BLaER1 (cell line): Measurements from ENCODE around the gene CPT1C.

Source experiments
- H3K27ac ChIP-seq: shearing (Covaris generic); formaldehyde crosslinking; 2 replicates; pipeline ENCODE4 v1.8.1; 2022
- H3K27me3 ChIP-seq: shearing (Covaris generic); formaldehyde crosslinking; 2 replicates; pipeline ENCODE4 v1.8.1; 2022
- H3K36me3 ChIP-seq: shearing (Covaris generic); formaldehyde crosslinking; 2 replicates; pipeline ENCODE4 v1.8.1; 2022
- H3K4me1 ChIP-seq: shearing (Covaris generic); formaldehyde crosslinking; 2 replicates; pipeline ENCODE4 v1.8.1; 2022
- H3K4me2 ChIP-seq: shearing (Covaris generic); formaldehyde crosslinking; 2 replicates; pipeline ENCODE4 v1.8.1; 2022
- H3K4me3 ChIP-seq: shearing (Covaris generic); formaldehyde crosslinking; 2 replicates; pipeline ENCODE4 v1.8.1; 2022
- H3K9ac ChIP-seq: shearing (Covaris generic); formaldehyde crosslinking; 2 replicates; pipeline ENCODE4 v1.8.1; 2022
- H3K9me3 ChIP-seq: shearing (Covaris generic); formaldehyde crosslinking; 2 replicates; pipeline ENCODE4 v1.8.1; 2022
- H4K20me1 ChIP-seq: shearing (Covaris generic); formaldehyde crosslinking; 2 replicates; pipeline ENCODE4 v1.8.1; 2022
- Cebpa-rat ChIP-seq: shearing (Covaris generic); IDR thresholded peaks from 2 replicates; pipeline ENCODE4 v1.8.1; 2022

Gene CPT1C

GRCh38 chr19:49680421-49681351, 10.2 kb upstream of the CPT1C start:
- H3K27ac ChIP-seq: peak overlapping the region; percentile 26; the same call in 1 of the 2 replicates
- no peak for TF ChIP-seq Cebpa-rat
- H3K4me3 ChIP-seq: peak overlapping the region; percentile 22; the same call in 1 of the 2 replicates
- H3K9me3 ChIP-seq: no peaks in the 10 kb centered on the region
- peaks cover 81% of the 10 kb centered on the region for H4K20me1 ChIP-seq
- peak overlapping the region; percentile 48; the same call in 1 of the 2 replicates for H3K9ac ChIP-seq
- H3K4me1 ChIP-seq: peaks cover 37% of the 10 kb centered on the region
- peaks cover 49% of the 10 kb centered on the region for H3K36me3 ChIP-seq
- H3K27me3 ChIP-seq: no peaks in the 10 kb centered on the region
- peak overlapping the region; percentile 97 for H3K4me2 ChIP-seq

GRCh38 chr19:49681830-49682229, 9.1 kb upstream of the CPT1C start:
- peaks cover 34% of the 10 kb centered on the region for H3K4me1 ChIP-seq
- no peak overlapping the region for H3K9ac ChIP-seq
- no peak for TF ChIP-seq Cebpa-rat
- H3K36me3 ChIP-seq: peaks cover 58% of the 10 kb centered on the region
- H3K4me2 ChIP-seq: no peak overlapping the region
- no peak overlapping the region for H3K27ac ChIP-seq
- no peaks in the 10 kb centered on the region for H3K27me3 ChIP-seq
- H3K9me3 ChIP-seq: no peaks in the 10 kb centered on the region
- H3K4me3 ChIP-seq: no peak overlapping the region
- H4K20me1 ChIP-seq: peaks cover 90% of the 10 kb centered on the region

- H4K20me1 ChIP-seq: peaks cover 94% of the 10 kb centered on the region
- no peak overlapping the region for H3K27ac ChIP-seq
- no peaks in the 10 kb centered on the region for H3K9me3 ChIP-seq
- no peaks in the 10 kb centered on the region for H3K27me3 ChIP-seq
- no peak for TF ChIP-seq Cebpa-rat
- H3K9ac ChIP-seq: no peak overlapping the region
- no peak overlapping the region for H3K4me2 ChIP-seq
- no peak overlapping the region for H3K4me3 ChIP-seq
- peaks cover 38% of the 10 kb centered on the region for H3K4me1 ChIP-seq
- peaks cover 62% of the 10 kb centered on the region for H3K36me3 ChIP-seq
Measured at GRCh38 chr19:49682274-49682673, 8.6 kb upstream of the CPT1C start.

- Histone ChIP-seq H3K4me1 (peaks cover 46% of the 10 kb centered on the region), H3K9me3 (no peaks in the 10 kb centered on the region), H3K4me3 (no peak overlapping the region), H3K27ac (no peak overlapping the region), H3K27me3 (no peaks in the 10 kb centered on the region), H3K9ac (no peak overlapping the region), H4K20me1 (peaks cover 97% of the 10 kb centered on the region), H3K36me3 (peaks cover 77% of the 10 kb centered on the region), H3K4me2 (no peak overlapping the region)
- TF ChIP-seq Cebpa-rat: no peak
Measured at GRCh38 chr19:49683814-49684250, 7.1 kb upstream of the CPT1C start.

- no peak for TF ChIP-seq Cebpa-rat
- peaks cover 83% of the 10 kb centered on the region for H3K36me3 ChIP-seq
- peaks cover 97% of the 10 kb centered on the region for H4K20me1 ChIP-seq
- H3K4me3 ChIP-seq: no peak overlapping the region
- H3K4me1 ChIP-seq: peaks cover 45% of the 10 kb centered on the region
- no peak overlapping the region for H3K27ac ChIP-seq
- H3K4me2 ChIP-seq: no peak overlapping the region
- H3K9me3 ChIP-seq: no peaks in the 10 kb centered on the region
- H3K27me3 ChIP-seq: peaks cover 5% of the 10 kb centered on the region; the same call in 1 of the 2 replicates
- H3K9ac ChIP-seq: no peak overlapping the region
Measured at GRCh38 chr19:49684251-49684982, 6.5 kb upstream of the CPT1C start.

GRCh38 chr19:49684983-49685553, 5.8 kb upstream of the CPT1C start:
- Histone ChIP-seq H3K4me1 (peaks cover 39% of the 10 kb centered on the region), H4K20me1 (peaks cover 97% of the 10 kb centered on the region), H3K9ac (no peak overlapping the region), H3K36me3 (peaks cover 89% of the 10 kb centered on the region), H3K9me3 (no peaks in the 10 kb centered on the region), H3K4me3 (no peak overlapping the region), H3K4me2 (no peak overlapping the region), H3K27ac (no peak overlapping the region), H3K27me3 (peaks cover 10% of the 10 kb centered on the region)
- TF ChIP-seq Cebpa-rat: no peak

- no peak overlapping the region for H3K4me3 ChIP-seq
- H3K27ac ChIP-seq: no peak overlapping the region
- H3K4me2 ChIP-seq: no peak overlapping the region
- H3K9ac ChIP-seq: no peak overlapping the region
- TF ChIP-seq Cebpa-rat: no peak
- peaks cover 19% of the 10 kb centered on the region for H3K27me3 ChIP-seq
- peaks cover 94% of the 10 kb centered on the region for H4K20me1 ChIP-seq
- no peaks in the 10 kb centered on the region for H3K9me3 ChIP-seq
- H3K36me3 ChIP-seq: peaks cover 89% of the 10 kb centered on the region
- peaks cover 39% of the 10 kb centered on the region for H3K4me1 ChIP-seq
Measured at GRCh38 chr19:49685845-49686332, 5.0 kb upstream of the CPT1C start.

- no peak for TF ChIP-seq Cebpa-rat
- Histone ChIP-seq H3K9ac (no peak overlapping the region), H4K20me1 (peaks cover 87% of the 10 kb centered on the region), H3K36me3 (peaks cover 82% of the 10 kb centered on the region), H3K4me2 (peak overlapping the region; percentile 71), H3K4me3 (no peak overlapping the region), H3K27me3 (peaks cover 26% of the 10 kb centered on the region), H3K27ac (peak overlapping the region; percentile 46; the same call in 1 of the 2 replicates), H3K9me3 (no peaks in the 10 kb centered on the region), H3K4me1 (peaks cover 41% of the 10 kb centered on the region)
Measured at GRCh38 chr19:49686503-49687088, 4.3 kb upstream of the CPT1C start.

- no peak for TF ChIP-seq Cebpa-rat
- Histone ChIP-seq H3K27ac (peak overlapping the region; percentile 46), H3K27me3 (peaks cover 28% of the 10 kb centered on the region), H3K4me2 (peak overlapping the region; percentile 71), H3K9ac (no peak overlapping the region), H3K9me3 (no peaks in the 10 kb centered on the region), H4K20me1 (peaks cover 81% of the 10 kb centered on the region), H3K36me3 (peaks cover 77% of the 10 kb centered on the region), H3K4me3 (no peak overlapping the region), H3K4me1 (peaks cover 41% of the 10 kb centered on the region)
Measured at GRCh38 chr19:49687150-49687549, 3.8 kb upstream of the CPT1C start.
